Caki2 (cell line): Measurements from ENCODE around the gene GKN1. TPM values are rescaled to one million over a fixed set of nuclear protein-coding genes. Genes with fewer than 3 reads are reported as not detected.

ENCODE experiments used
- DNase-seq: peaks from one replicate; pipeline ENCODE4 v3.0.0-alpha.2; 2015; ENCODE audit warnings: low read depth
- in situ Hi-C: cut with HindIII; loops from 2 replicates; pipeline ENCODE4 v1.10.0; 2016; ENCODE audit warnings: low sequenced_read_pairs, low pct_unique_long_range_greater_than_20kb, mixed read lengths
- total RNA-seq: library from RNA; depleted of rRNA; stranded (reverse); fragments of >200 nt; shearing (Covaris generic); gene quantifications from 2 replicates; pipeline ENCODE4 v1.2.3, GENCODE V29; 2014; ENCODE audit warnings: low replicate concordance; rRNA removed

Gene GKN1
- total RNA-seq, 1 experiment from 2014 or later: not detected

GRCh38 chr2:69020496-69021426 is 46.3 kb downstream of the GKN1 start:
- DNase-seq: no peak
- in situ Hi-C loops: loop anchor here (25.0 kb wide), 1 partner anchor 292 kb away; no protein-coding TSS in a partner anchor

- in situ Hi-C loops: loop anchor here (25.0 kb wide), 1 partner anchor 291 kb away; no protein-coding TSS in a partner anchor
- DNase-seq: no peak
Measured at GRCh38 chr2:69021727-69022126, 47.3 kb downstream of the GKN1 start.

- in situ Hi-C loops: loop anchor here (25.0 kb wide), 1 partner anchor 290 kb away; no protein-coding TSS in a partner anchor
- no peak for DNase-seq
Measured at GRCh38 chr2:69022548-69022947, 48.1 kb downstream of the GKN1 start.

GRCh38 chr2:69023236-69023635 is 48.8 kb downstream of the GKN1 start:
- in situ Hi-C loops: loop anchor here (25.0 kb wide), 1 partner anchor 289 kb away; no protein-coding TSS in a partner anchor
- no peak for DNase-seq

GRCh38 chr2:69026026-69026425 is 51.6 kb downstream of the GKN1 start:
- peak; percentile 22 for DNase-seq
- in situ Hi-C loops: no loop called here

- in situ Hi-C loops: no loop called here
- no peak for DNase-seq
Measured at GRCh38 chr2:69026691-69027459, 52.4 kb downstream of the GKN1 start.

Other genes with a start within 250 kb of the GKN1 start
- not detected in 2 replicates for gene ARHGAP25, start 239.8 kb upstream of the GKN1 start, total RNA-seq
- not detected in 2 replicates for gene BMP10, start 103.2 kb upstream of the GKN1 start, total RNA-seq
- not detected in 2 replicates for gene GKN2, start 21.7 kb upstream of the GKN1 start, total RNA-seq
- 1.1 and 2.0 TPM in 2 replicates for gene ANTXR1, start 38.5 kb downstream of the GKN1 start, total RNA-seq